ENCODE measurements around the gene SEC14L3. TPM values are rescaled to one million over a fixed set of nuclear protein-coding genes. Genes with fewer than 3 reads are reported as not detected.

Gene SEC14L3
- total and polyA plus RNA-seq, 2 donors (not counting 3 experiments of a cell fraction or from before 2014, with no cell fraction given), result not detected

GRCh38 chr22:30507670-30508069, 35.9 kb upstream of the SEC14L3 start:
- Histone ChIP-seq H3K9me3 (replicated peaks; ENCODE audit: control insufficient read depth, insufficient read depth, low read length) (no peaks in the 10 kb centered on the region), H3K4me2 (ENCODE audit: insufficient read depth, low read length) (no peak overlapping the region), H3K27me3 (ENCODE audit: control insufficient read depth in 2 of 2, insufficient read depth in 2 of 2, low read length in 2 of 2) (peaks cover 13% of the 10 kb centered on the region in 2 experiments), H4K20me1 (replicated peaks; ENCODE audit: control insufficient read depth, extremely low read depth, insufficient read depth, low read length) (no peaks in the 10 kb centered on the region), H3K4me3 (replicated peaks in 1 of 3; ENCODE audit: insufficient read depth in 1 of 3, low read depth in 1 of 3, low read length in 3 of 3) (no peak overlapping the region), H2AFZ (ENCODE audit: low read depth, low read length) (no peak overlapping the region), H3K9me1 (replicated peaks; ENCODE audit: control insufficient read depth, extremely low read depth, insufficient read depth, low read length) (no peaks in the 10 kb centered on the region), H3K9ac (replicated peaks; ENCODE audit: extremely low read depth, insufficient read depth, low read length) (no peak overlapping the region), H3K27ac (ENCODE audit: insufficient read depth, low read depth, low read length) (no peak overlapping the region), H3K36me3 (ENCODE audit: control insufficient read depth in 2 of 2, extremely low read depth in 1 of 2, insufficient read depth in 2 of 2, low read length in 2 of 2) (no peaks in the 10 kb centered on the region), H3K4me1 (ENCODE audit: control insufficient read depth, extremely low read depth, insufficient read depth, low read length) (no peaks in the 10 kb centered on the region), H3K79me2 (ENCODE audit: control insufficient read depth, insufficient read depth, low read length) (no peaks in the 10 kb centered on the region)
- TF ChIP-seq FOS (IDR thresholded peaks at IDR 0.05; ENCODE audit: borderline replicate concordance, insufficient read depth, low read length), result no peak
- no peak for TF ChIP-seq POLR2A (IDR thresholded peaks at IDR 0.05; ENCODE audit: low read depth, low read length)
- no peak for TF ChIP-seq GATA2 (IDR thresholded peaks at IDR 0.05; ENCODE audit: insufficient read depth, insufficient read length, low read depth, low read length)
- no peak for TF ChIP-seq JUN (IDR thresholded peaks at IDR 0.05; ENCODE audit: borderline replicate concordance, insufficient read depth, insufficient read length, low read depth)
- no peak for TF ChIP-seq MAX (IDR thresholded peaks at IDR 0.05; ENCODE audit: insufficient read depth, insufficient read length)
- no peak for TF ChIP-seq CTCF (IDR thresholded peaks at IDR 0.05; ENCODE audit: extremely low read depth in 1 of 2, insufficient read depth in 1 of 2, low read depth in 1 of 2, low read length in 2 of 2)
- TF ChIP-seq MYC (IDR thresholded peaks at IDR 0.05; ENCODE audit: low read depth, low read length), result no peak
- TF ChIP-seq POLR2AphosphoS5 (IDR thresholded peaks at IDR 0.05; ENCODE audit: insufficient read depth, low read depth, low read length), result no peak
- TF ChIP-seq EZH2 (IDR thresholded peaks at IDR 0.05; ENCODE audit: borderline replicate concordance, low read depth, low read length, severe bottlenecking), result no peak
- ChIA-PET POLR2A (no interaction called here), CTCF (no interaction called here)
- no TSS peak for BruUV-seq (replicated peaks)
- FAIRE-seq (no peak), DNase-seq (ENCODE audit: low read depth, low spot score) (no peak)
- dilution Hi-C loops (cut with MboI; ENCODE audit: extremely low pct_ligation_motif_present, low sequenced_read_pairs), result no loop called here
- intact Hi-C loops (cut with micrococcal nuclease), result loop anchor here (1.0 kb wide), 1 partner anchor 46 kb away; no protein-coding TSS in a partner anchor
